Upper lobe of left lung (tissue), 6 donors: ENCODE measurements around the gene SYT7. TPM values are rescaled to one million over a fixed set of nuclear protein-coding genes. Genes with fewer than 3 reads are reported as not detected.
A peak's percentile ranks its signal among the peaks of the same experiment; 100 is the strongest.
"Not testable (repeated sequence)": the region's sequence is repeated elsewhere in the genome, so short reads cannot be mapped to it uniquely, and the experiment has no call there.

Experiments
- ATAC-seq, 2 donors: fragments of 200-7000 bp; cut with Tn5 transposase; one replicate each; pipeline ENCODE4 v1.9.1; 2022; ENCODE audit warnings: mild to moderate bottlenecking in 2 of 2, moderate library complexity in 2 of 2; ENCODE audit not compliant: low FRiP score in 2 of 2
- DNase-seq, 2 donors: peaks; one replicate each; pipeline ENCODE4 v3.0.0-alpha.2; 2019 to 2020
- H3K27ac ChIP-seq, 4 donors: fragments of 200-600 bp; sonication (generic); one replicate each; pipeline ENCODE4 v1.5.1; 2016 to 2019
- H3K27me3 ChIP-seq, 4 donors: fragments of 200-600 bp; sonication (generic); one replicate each; pipeline ENCODE4 v1.5.1; 2017 to 2019
- H3K36me3 ChIP-seq, 4 donors: fragments of 200-600 bp; sonication (generic); one replicate each; pipeline ENCODE4 v1.5.1; 2016 to 2019
- H3K4me1 ChIP-seq, 4 donors: fragments of 200-600 bp; sonication (generic); one replicate each; pipeline ENCODE4 v1.5.1; 2018 to 2019
- H3K4me3 ChIP-seq, 4 donors: fragments of 200-600 bp; sonication (generic); one replicate each; pipeline ENCODE4 v1.5.1; 2017 to 2019; ENCODE audit warnings: mild to moderate bottlenecking in 2 of 4, moderate library complexity in 1 of 4
- H3K9me3 ChIP-seq, 4 donors: fragments of 200-600 bp; sonication (generic); one replicate each; pipeline ENCODE4 v1.5.1; 2018 to 2019
- CTCF ChIP-seq, 6 experiments: fragments of 450-650 bp in 4 of 6; fragments of 200-600 bp in 2 of 6; sonication (generic) in 2 of 6; IDR thresholded peaks; one replicate each; pipeline ENCODE4 v1.5.1; 2016 to 2019; ENCODE audit warnings: antibody characterized with exemption in 6 of 6
- EP300 ChIP-seq, 4 donors: sonication (generic); formaldehyde crosslinking; IDR thresholded peaks; one replicate each; pipeline ENCODE4 v1.5.1; 2017; ENCODE audit warnings: antibody characterized with exemption in 4 of 4, control low read depth in 2 of 4
- POLR2A ChIP-seq, 4 donors: fragments of 450-650 bp; IDR thresholded peaks; one replicate each; pipeline ENCODE4 v1.5.1; 2016 to 2017; ENCODE audit warnings: antibody characterized with exemption in 4 of 4, mild to moderate bottlenecking in 2 of 4
- POLR2AphosphoS5 ChIP-seq, 2 donors: sonication (generic); formaldehyde crosslinking; IDR thresholded peaks; one replicate each; pipeline ENCODE4 v1.5.1; 2017; ENCODE audit warnings: antibody characterized with exemption in 2 of 2
- WGBS, 2 donors: methylation state at CpG; one replicate each; pipeline ENCODE4 v1.1.5; 2017 to 2018; 5-methylcytosine and 5-hydroxymethylcytosine counted together
- total RNA-seq, 6 donors: library from RNA; depleted of rRNA in 4 of 6; stranded (reverse); fragments of >200 nt in 4 of 6; gene quantifications; one replicate each; pipeline versions ENCODE4 v1.1.0 to v1.2.1, GENCODE V29; 2016 to 2021
- donor health status: DM: no; HTN: no; CAD: no; lungs with moderate emphysema.
- donor health status: DM: no; HTN: yes; CAD: no; lungs with severe emphysema.

SYT7 gene
- total RNA-seq, 6 donors from 2014 or later = 2.1 to 7.3 (median 4.9) TPM

- no peaks in the 10 kb centered on the region for H3K36me3 ChIP-seq
- H3K4me3 ChIP-seq = no peak overlapping the region
Observed at GRCh38 chr11:61481806-61482205, 99.1 kb downstream of the SYT7 start.

GRCh38 chr11:61480994-61481335 is 99.9 kb downstream of the SYT7 start:
- Histone ChIP-seq H3K4me1 (peaks cover 0 to 21% (median 4%) of the 10 kb centered on the region in 4 donors), H3K36me3 (no peaks in the 10 kb centered on the region), H3K27ac (no peak overlapping the region), H3K27me3 (peaks cover 0 to 6% (median 0%) of the 10 kb centered on the region in 4 donors), H3K4me3 (no peak overlapping the region), H3K9me3 (no peaks in the 10 kb centered on the region)
- no peak for TF ChIP-seq POLR2A (IDR thresholded peaks at IDR 0.05)
- no peak for TF ChIP-seq CTCF (IDR thresholded peaks at IDR 0.05)
- no peak for TF ChIP-seq EP300 (IDR thresholded peaks at IDR 0.05)
- TF ChIP-seq POLR2AphosphoS5 (IDR thresholded peaks at IDR 0.05) = no peak
- no peak for ATAC-seq
- 36 to 43% methylated on average over 6 of the region's 7 CpGs for WGBS, 2 donors
- DNase-seq = no peak

More at GRCh38 chr11:61481806-61482205, 99.1 kb downstream of the SYT7 start:
- no peak for TF ChIP-seq EP300 (IDR thresholded peaks at IDR 0.05)
- no peak for TF ChIP-seq POLR2AphosphoS5 (IDR thresholded peaks at IDR 0.05)
- no peak for TF ChIP-seq POLR2A (IDR thresholded peaks at IDR 0.05)
- TF ChIP-seq CTCF (IDR thresholded peaks at IDR 0.05) = no peak
- 53 to 54% methylated on average over 2 to 10 of the region's 10 CpGs for WGBS, 2 donors
- Histone ChIP-seq H3K9me3 (no peaks in the 10 kb centered on the region), H3K27ac (no peak overlapping the region), H3K4me1 (peaks cover 0 to 21% (median 4%) of the 10 kb centered on the region in 4 donors), H3K27me3 (peaks cover 0 to 6% (median 0%) of the 10 kb centered on the region in 4 donors)
- no peak for ATAC-seq
- DNase-seq = no peak

- Histone ChIP-seq H3K9me3 (no peaks in the 10 kb centered on the region), H3K4me3 (no peak overlapping the region), H3K27ac (no peak overlapping the region), H3K4me1 (peaks cover 0 to 21% (median 4%) of the 10 kb centered on the region in 4 donors), H3K27me3 (peaks cover 0 to 6% (median 0%) of the 10 kb centered on the region in 4 donors), H3K36me3 (no peaks in the 10 kb centered on the region)
- WGBS, 2 donors = 82 to 83% methylated on average over 15 of the region's 15 CpGs
- ATAC-seq (no peak), DNase-seq (no peak)
- no peak for TF ChIP-seq POLR2A (IDR thresholded peaks at IDR 0.05)
Observed at GRCh38 chr11:61480261-61480993, 100.4 kb downstream of the SYT7 start.

GRCh38 chr11:61479360-61480058 is 101.4 kb downstream of the SYT7 start:
- not testable (repeated sequence) for H3K36me3 ChIP-seq, H3K4me3 ChIP-seq, H3K27me3 ChIP-seq, H3K9me3 ChIP-seq, H3K27ac ChIP-seq, DNase-seq
- WGBS, 2 donors = 96% methylated on average over 11 of the region's 11 CpGs
- ATAC-seq = peak in 1 of 2 donors; percentile 69
- peaks cover 0 to 21% (median 4%) of the 10 kb centered on the region in 4 donors for H3K4me1 ChIP-seq

- ATAC-seq = peak in 1 of 2 donors; percentile 57
- no peaks in the 10 kb centered on the region for H3K9me3 ChIP-seq
- H3K27ac ChIP-seq = no peak overlapping the region
- H3K4me3 ChIP-seq = no peak overlapping the region
- no peaks in the 10 kb centered on the region for H3K36me3 ChIP-seq
- peaks cover 0 to 6% (median 0%) of the 10 kb centered on the region in 4 donors for H3K27me3 ChIP-seq
- TF ChIP-seq CTCF (IDR thresholded peaks at IDR 0.05) = peak; percentile 83 to 94 (median 88)
- TF ChIP-seq POLR2A (IDR thresholded peaks at IDR 0.05) = no peak
- TF ChIP-seq EP300 (IDR thresholded peaks at IDR 0.05) = no peak
- TF ChIP-seq POLR2AphosphoS5 (IDR thresholded peaks at IDR 0.05) = no peak
- peak; percentile 36 to 80 for DNase-seq
- peaks cover 0 to 22% (median 5%) of the 10 kb centered on the region in 4 donors for H3K4me1 ChIP-seq
- 3% methylated on average over 18 of the region's 18 CpGs; no CpG with 5 or more reads in 1 of the 2 donors for WGBS, 2 donors
Observed at GRCh38 chr11:61477727-61478148, 103.1 kb downstream of the SYT7 start.
